HTR-8/SVneo (cell line): ENCODE measurements around the gene TMEM131.

ENCODE experiments used
- DNase-seq: peaks from one replicate; pipeline ENCODE4 v3.0.0; 2011; ENCODE audit warnings: low spot score, mixed read lengths; ENCODE audit not compliant: insufficient read length
- FAIRE-seq: peaks from 2 replicates; lab custom pipeline; 2011; peaks lifted over from hg19 to GRCh38; lab: Jason Lieb, UNC

The TMEM131 gene

DNA sequence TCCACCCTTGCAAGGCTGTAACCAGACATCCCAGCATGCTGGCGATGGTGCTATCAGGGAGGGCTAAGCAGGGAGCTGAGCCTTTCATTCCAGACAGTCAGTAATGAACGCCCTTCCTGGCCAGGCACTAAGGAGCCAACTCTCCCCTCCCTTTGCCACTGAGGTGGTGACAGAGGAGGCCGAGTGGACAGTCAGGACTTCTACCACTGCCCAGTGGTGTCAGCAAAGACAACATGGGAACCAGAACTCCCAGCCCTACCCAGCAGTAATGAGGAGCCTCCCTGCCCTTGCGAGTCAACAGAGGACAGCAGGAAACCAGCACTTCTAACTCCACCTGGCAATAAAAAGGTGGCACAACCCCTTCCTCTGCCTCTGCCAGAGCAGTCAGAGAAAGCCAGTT is 213.8 kb downstream of the TMEM131 start:
- DNase-seq (no peak), FAIRE-seq (peak; percentile 57)

DNA sequence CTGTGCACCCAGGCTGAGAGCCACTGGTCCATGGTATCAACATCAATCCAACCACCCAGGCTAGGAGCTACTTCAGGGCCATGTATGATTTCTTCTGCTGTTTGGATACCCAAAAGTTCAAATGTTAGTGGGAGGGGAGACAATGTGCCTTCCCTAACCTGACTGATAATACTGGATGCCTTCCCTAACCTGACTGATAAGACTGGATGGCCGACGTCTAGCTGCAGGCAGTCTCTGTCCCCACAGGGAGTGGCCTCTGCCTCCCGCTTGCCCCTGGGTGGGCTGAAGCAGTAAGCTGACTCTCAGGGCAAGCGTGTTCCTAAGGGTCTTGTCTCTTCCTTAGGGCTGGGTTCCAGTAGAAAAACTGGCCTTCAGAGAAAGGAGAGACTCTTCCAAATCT is 216.6 kb downstream of the TMEM131 start:
- FAIRE-seq: no peak
- DNase-seq: no peak

DNA sequence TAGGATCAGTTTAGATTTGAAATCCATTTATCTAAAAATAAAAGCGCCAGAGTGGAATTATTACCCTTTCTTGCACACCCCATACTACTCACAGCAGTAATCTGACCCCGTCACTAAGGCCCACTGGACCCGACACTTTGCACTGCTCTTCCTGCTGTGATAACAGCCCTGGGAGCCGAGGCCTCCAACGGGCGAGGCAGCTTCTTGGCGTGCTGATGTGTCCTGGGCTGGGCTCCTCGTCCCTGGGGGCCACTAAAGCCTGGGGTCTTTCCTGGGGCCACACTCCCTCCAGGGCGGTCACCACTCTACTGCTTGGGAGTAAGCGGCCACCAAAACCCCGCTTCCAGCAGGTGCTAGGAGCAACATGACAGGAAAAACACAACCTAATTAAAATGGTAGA is 220.7 kb downstream of the TMEM131 start:
- no peak for FAIRE-seq
- no peak for DNase-seq

GRCh38 chr2:97774425-97774824 is 221.3 kb downstream of the TMEM131 start:
- FAIRE-seq: peak; percentile 88
- DNase-seq: peak; percentile 66

DNA sequence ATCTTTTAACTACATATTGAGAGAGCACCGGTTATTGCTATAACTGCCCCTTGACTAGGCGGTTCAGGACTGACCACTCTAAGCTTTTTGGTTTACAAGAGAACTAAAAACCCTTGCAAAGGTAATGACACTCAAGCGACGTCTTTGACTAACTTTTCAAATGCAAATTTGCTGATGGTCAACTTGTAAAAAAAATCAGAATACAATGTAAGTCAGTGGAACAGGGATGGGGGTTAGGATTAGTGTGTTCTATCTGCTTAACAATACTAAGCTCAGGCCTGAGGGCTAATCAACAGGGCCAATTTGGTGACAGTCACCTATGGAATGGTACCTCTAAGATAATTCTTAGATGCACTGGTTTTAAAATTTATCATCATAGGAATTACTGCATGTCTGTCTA is 225.3 kb downstream of the TMEM131 start:
- FAIRE-seq (no peak), DNase-seq (no peak)

DNA sequence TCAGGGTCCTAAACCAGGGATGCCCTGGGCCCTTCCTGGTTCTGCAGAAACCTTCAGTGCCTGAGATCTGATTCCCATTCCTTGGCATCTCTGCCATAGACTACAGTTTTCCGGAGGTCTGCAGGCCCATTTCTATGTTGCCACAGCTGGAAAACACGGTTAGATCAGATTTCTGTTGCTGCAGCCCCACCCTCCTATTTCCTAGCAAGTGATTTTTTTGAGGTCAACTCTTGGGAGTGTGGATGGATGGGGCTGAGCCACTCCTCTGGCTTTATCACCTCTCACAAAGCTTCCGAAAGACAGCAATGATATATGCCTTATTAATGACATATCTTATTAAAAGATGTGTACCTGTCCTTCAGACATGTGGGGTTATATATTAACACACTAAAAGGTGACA is 226.0 kb downstream of the TMEM131 start:
- no peak for FAIRE-seq
- no peak for DNase-seq

- FAIRE-seq (no peak), DNase-seq (no peak)
Measured at GRCh38 chr2:97769308-97769707, 226.4 kb downstream of the TMEM131 start.

DNA sequence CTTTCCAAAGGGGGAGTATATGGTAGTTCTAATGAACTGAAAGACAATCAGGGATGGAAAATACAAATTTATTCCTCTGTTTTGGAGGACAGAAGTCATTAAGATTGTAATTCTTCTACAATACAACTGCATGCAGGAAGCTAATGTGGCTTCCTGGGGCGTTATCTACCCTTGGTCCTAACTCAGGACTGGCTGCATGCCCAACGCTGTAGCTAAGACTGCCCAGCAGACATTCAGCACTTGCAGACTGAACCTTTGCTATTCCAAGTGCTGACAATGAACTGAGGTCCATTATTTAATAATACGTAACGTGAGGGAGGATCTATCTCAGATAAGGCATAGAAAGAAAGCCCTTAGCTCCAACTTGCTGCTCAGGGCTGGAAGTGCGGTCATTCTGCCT is 229.2 kb downstream of the TMEM131 start:
- FAIRE-seq: no peak
- no peak for DNase-seq

DNA sequence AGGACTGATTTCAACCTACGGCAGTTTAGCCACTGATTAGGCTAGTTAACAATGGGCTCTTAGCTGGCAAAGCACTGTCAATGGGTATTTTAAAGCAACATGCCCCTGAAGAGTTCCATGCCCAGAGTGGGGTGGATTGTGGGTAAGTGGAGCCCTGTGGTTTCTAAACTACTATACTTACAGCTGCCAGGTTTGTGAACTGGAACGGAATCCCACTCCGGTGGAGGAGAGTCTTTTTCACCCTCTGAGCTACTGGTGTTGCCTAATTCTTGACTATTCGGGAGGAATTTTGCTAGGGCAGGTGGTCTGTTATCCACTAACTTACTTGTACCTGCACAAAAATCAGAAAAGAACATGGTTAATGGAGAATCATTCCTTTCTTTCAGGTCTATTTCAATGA is 229.8 kb downstream of the TMEM131 start:
- FAIRE-seq (no peak), DNase-seq (no peak)

DNA sequence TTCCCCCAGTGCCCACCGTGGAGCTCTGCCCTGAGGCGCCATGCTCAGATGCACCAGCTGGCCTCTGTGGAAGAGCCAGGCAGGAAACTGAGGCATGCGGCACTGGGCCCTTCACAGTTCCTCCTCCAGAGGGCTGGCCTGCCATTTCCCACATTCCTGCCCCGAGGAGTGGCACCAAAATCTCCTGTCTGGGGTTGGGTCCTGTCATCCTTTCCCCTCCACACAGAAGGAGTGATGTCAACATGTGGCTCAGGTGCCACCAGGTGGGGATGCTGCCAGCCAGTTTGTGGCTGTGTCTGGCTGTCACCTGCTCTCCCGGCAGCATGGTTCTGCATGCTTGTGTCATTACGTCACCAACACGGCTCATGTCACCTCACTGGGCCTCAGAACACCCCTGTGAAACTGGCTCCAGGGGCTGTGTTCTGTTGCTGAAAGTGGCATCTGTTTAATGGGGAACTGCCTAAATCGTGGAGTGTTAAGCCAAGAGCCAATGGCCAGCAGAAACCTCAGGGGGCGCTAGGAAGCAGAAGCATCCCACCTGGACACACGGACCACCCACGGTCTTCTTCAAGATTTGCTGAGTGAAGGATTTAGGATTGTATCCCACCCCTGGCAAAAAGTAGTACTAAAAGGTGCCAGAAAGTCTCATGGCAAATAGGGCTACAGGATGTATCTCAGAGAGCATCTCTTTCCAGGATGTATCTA is 231.0 kb downstream of the TMEM131 start:
- DNase-seq (no peak), FAIRE-seq (no peak)

- DNase-seq (peak; percentile 45), FAIRE-seq (peak; percentile 80)
Measured at GRCh38 chr2:97763176-97763845, 232.4 kb downstream of the TMEM131 start.

- FAIRE-seq: no peak
Measured at GRCh38 chr2:97761192-97761591, 234.6 kb downstream of the TMEM131 start.

DNA sequence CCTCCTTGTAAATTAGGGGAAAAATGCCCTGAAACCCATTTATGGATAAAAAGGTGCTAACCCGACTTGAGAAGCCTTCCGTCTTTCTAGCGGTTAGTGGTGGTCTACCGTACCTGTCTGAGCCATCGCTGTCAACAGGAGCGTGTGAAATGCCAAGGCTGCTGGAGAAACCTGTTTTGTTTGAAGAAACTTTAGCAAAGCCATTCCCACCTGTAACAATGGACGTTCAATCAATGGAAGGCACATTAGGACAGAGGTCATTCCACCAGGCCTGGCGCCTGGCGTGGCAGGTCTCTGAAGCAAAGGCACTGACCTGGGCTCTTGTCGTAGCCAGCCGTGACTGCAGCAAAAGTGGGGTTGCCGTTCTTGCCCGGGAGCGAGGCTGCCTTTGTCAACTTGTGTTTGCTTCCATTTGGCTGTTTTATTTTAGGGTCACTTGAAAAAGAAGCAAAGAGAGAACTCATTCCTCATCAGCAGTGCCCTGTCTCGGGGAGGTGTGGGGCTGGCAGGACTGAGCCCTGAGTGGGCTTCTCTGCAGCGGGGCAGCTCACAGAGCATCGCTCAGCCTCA is 235.2 kb downstream of the TMEM131 start:
- FAIRE-seq (no peak), DNase-seq (no peak)

More at GRCh38 chr2:97761192-97761591, 234.6 kb downstream of the TMEM131 start:
- DNase-seq: no peak

DNA sequence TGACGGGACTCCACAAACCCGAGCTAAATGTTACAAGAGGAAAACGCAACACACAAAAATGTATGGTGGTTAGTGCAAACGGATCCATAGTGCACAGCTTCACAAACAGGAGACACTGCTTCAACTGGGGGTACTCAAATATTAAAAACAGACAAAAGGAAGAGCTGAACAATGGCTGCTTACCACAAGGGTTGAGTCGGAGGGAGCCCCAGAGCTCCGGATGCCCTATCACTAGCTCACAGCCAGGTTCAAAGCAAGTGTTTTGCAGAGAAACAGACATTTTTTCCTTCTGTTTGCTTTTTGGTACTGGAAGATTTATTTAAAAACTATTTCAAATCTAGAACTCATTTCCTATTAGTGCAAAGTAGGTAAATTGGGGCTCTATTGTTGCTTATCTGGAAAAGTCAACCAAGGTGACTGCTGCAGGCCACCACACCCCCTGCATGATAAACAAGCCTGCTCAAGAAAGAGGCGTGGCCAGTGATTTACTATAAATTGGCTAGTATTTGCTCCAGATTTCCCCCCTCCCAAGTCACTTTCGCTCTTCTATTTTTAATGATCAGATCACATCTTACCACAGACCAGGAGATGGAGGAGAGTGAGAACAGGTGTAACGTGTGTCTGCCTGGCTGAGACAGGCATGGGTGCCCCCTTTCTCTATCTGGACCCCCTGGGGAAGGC is 235.9 kb downstream of the TMEM131 start:
- FAIRE-seq: no peak
- no peak for DNase-seq

DNA sequence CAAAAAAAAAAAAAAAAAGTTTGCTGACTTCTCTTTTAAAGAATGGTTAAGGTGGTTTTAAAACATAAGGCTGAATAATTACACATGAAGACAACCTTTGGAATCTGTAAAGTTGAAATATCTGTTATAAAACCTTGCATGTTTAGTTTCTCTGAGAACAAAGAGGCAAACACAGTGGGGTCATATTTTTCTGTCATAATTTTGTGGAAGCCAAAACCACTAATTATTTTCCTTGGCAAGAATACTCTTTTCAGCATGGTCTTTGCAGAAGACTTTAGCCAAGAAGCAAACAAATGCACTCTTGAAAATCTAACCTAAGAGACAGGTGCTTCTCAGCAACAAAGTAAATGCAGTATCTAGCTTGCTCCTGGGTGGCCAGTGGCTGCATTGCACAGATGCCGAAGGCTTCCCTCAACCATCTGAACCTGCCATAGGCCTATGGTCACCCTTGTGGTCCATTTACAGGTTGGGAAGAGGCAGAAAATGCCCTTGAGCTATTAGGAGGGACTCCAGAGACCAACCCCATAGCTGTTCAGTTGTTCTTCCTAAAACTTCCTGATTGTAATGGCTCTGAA is 237.5 kb downstream of the TMEM131 start:
- no peak for FAIRE-seq
- DNase-seq: no peak

DNA sequence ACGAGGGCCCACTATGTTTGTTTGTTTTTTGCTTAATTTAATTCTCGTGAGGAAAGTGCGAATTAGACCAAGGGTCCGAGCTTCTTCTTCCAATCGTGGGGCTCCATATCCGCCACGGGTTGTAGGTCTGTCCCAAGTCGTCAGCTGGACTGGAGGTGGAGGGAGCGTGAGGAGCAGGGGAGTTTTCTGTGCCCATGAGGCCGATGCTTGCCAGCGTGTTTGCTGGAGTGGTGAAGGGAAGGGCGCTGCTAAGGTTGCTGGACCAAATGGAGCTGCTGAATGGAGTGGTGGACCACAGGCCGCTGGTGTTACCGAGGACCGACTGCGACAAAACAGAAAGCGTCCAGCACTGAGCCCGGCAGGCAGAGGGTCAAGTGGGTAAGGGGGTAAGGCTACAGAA is 238.7 kb downstream of the TMEM131 start:
- DNase-seq (no peak), FAIRE-seq (no peak)

GRCh38 chr2:97755491-97755890 is 240.3 kb downstream of the TMEM131 start:
- FAIRE-seq (peak; percentile 75), DNase-seq (no peak)

GRCh38 chr2:97754690-97755346 is 240.9 kb downstream of the TMEM131 start:
- FAIRE-seq (peak; percentile 20), DNase-seq (no peak)

- FAIRE-seq (no peak), DNase-seq (no peak)
Measured at GRCh38 chr2:97752342-97753334, 243.1 kb downstream of the TMEM131 start.
